HG02973 (cell line): ENCODE measurements around the gene CAPS.
"Not testable (repeated sequence)": the region's sequence is repeated elsewhere in the genome, so short reads cannot be mapped to it uniquely, and the experiment has no call there.

Experiments used
- ATAC-seq: cut with Tn5 transposase; IDR thresholded peaks from one replicate; pipeline ENCODE4 v1.9.1; 2021; ENCODE audit warnings: moderate library complexity; ENCODE audit not compliant: unreplicated experiment

Gene CAPS

GRCh38 chr19:5953680-5954213 is 39.7 kb downstream of the CAPS start:
- no peak for ATAC-seq

- no peak for ATAC-seq
These were observed 40.2 kb downstream of the CAPS start for GRCh38 chr19:5954293-5954692.

- ATAC-seq, result no peak
These were observed 41.5 kb downstream of the CAPS start for GRCh38 chr19:5955636-5955935.

GRCh38 chr19:5956323-5956722 is 42.3 kb downstream of the CAPS start:
- no peak for ATAC-seq

- no peak for ATAC-seq
These were observed 42.7 kb downstream of the CAPS start for GRCh38 chr19:5956728-5957127.

- no peak for ATAC-seq
These were observed 43.1 kb downstream of the CAPS start for GRCh38 chr19:5957170-5957569.

GRCh38 chr19:5958074-5958850 is 44.2 kb downstream of the CAPS start:
- ATAC-seq, result no peak

- ATAC-seq, result no peak
These were observed 44.7 kb downstream of the CAPS start for GRCh38 chr19:5958851-5959122.

- ATAC-seq, result no peak
These were observed 45.4 kb downstream of the CAPS start for GRCh38 chr19:5959260-5960004.

GRCh38 chr19:5960005-5961001 is 46.2 kb downstream of the CAPS start:
- ATAC-seq, result no peak

GRCh38 chr19:5961641-5961968 is 47.6 kb downstream of the CAPS start:
- ATAC-seq, result not testable (repeated sequence)

- ATAC-seq, result no peak
These were observed 48.2 kb downstream of the CAPS start for GRCh38 chr19:5961969-5962945.

GRCh38 chr19:5963259-5963658 is 49.2 kb downstream of the CAPS start:
- ATAC-seq, result not testable (repeated sequence)

GRCh38 chr19:5963855-5964254 is 49.8 kb downstream of the CAPS start:
- ATAC-seq, result no peak

- no peak for ATAC-seq
These were observed 50.9 kb downstream of the CAPS start for GRCh38 chr19:5964816-5965565.
